K562 (cell line): ENCODE data around the gene IPP. TPM values are rescaled to one million over a fixed set of nuclear protein-coding genes. Genes with fewer than 3 reads are reported as not detected.
"Not testable (repeated sequence)": the region's sequence is repeated elsewhere in the genome, so short reads cannot be mapped to it uniquely, and the experiment has no call there.

Experiments
- ATAC-seq: fragments of 200-7000 bp; cut with Tn5 transposase; 3 replicates; pipeline ENCODE4 v1.9.1; 2020; ENCODE audit warnings: moderate library complexity
- BruUV-seq: library from RNA; stranded (reverse); fragments of 400-500 nt; replicated peaks from 2 replicates; lab custom pipeline; 2021; lab: Mats Ljungman, UMichigan
- CTCF ChIA-PET: fragments of 300-600 bp; formaldehyde crosslinking; extraction: SDS; loops from one replicate; lab custom pipeline; 2021; ENCODE audit warnings: low intra/inter-chr PET ratio; lab: Yijun Ruan, JAX
- POLR2A ChIA-PET: fragments of 300-600, 350-650 bp; sonication (Branson Sonifier 250); formaldehyde crosslinking; extraction: SDS; loops from one replicate; lab custom pipeline; 2021; ENCODE audit warnings: antibody characterized with exemption, inconsistent platforms; lab: Yijun Ruan, JAX
- DNase-seq, 4 experiments: peaks; one replicate each; pipeline versions ENCODE4 v3.0.0 to v3.0.0-alpha.2; 2011 to 2018; ENCODE audit warnings: low spot score in 3 of 4, mixed read lengths in 3 of 4; ENCODE audit errors: extremely low read depth in 1 of 4
- FAIRE-seq: peaks from 2 replicates; lab custom pipeline; 2011; peaks lifted over from hg19 to GRCh38; lab: Jason Lieb, UNC
- H2AFZ ChIP-seq: 2 replicates; pipeline ENCODE4 v1.6.0; 2011; ENCODE audit warnings: low read depth, low read length, control low read depth, inconsistent platforms
- H3K27ac ChIP-seq: fragments of 200-600 bp; 3 replicates; pipeline ENCODE4 v1.8.0; 2011; ENCODE audit warnings: low read depth, mild to moderate bottlenecking, control low read depth, inconsistent platforms, low read length, moderate library complexity, mixed read lengths; ENCODE audit errors: extremely low read depth
- H3K27me3 ChIP-seq, 2 experiments: fragments of 300-600 bp in 1 of 2; 2 replicates in 1 of 2; 3 replicates in 1 of 2; pipeline versions ENCODE4 v1.6.0 to v1.8.0; 2011; ENCODE audit warnings: inconsistent platforms in 2 of 2, low read length in 2 of 2, mild to moderate bottlenecking in 1 of 2, mixed read lengths in 1 of 2, moderate library complexity in 1 of 2; ENCODE audit not compliant: control insufficient read depth in 2 of 2, insufficient read depth in 2 of 2
- H3K36me3 ChIP-seq: fragments of 300-600 bp; 3 replicates; pipeline ENCODE4 v1.8.0; 2011; ENCODE audit warnings: mild to moderate bottlenecking, low read length, inconsistent platforms; ENCODE audit not compliant: control insufficient read depth, insufficient read depth
- H3K4me1 ChIP-seq, 2 experiments: fragments of 200-600 bp in 1 of 2; replicated peaks in 1 of 2; 2 replicates in 1 of 2; 3 replicates in 1 of 2; pipeline versions ENCODE4 v1.5.1 to v1.8.0; 2011; ENCODE audit warnings: inconsistent platforms in 2 of 2, low read length in 2 of 2, mild to moderate bottlenecking in 1 of 2, mixed read lengths in 1 of 2, moderate library complexity in 1 of 2; ENCODE audit not compliant: control insufficient read depth in 2 of 2, insufficient read depth in 2 of 2
- H3K4me2 ChIP-seq: 2 replicates; pipeline ENCODE4 v1.6.1; 2011; ENCODE audit warnings: low read length, control low read depth, inconsistent platforms, mixed read lengths; ENCODE audit not compliant: insufficient read depth
- H3K4me3 ChIP-seq: fragments of 200-600 bp; sonication (generic), shearing (Covaris generic); 2 replicates; pipeline ENCODE4 v1.5.1; 2016; ENCODE audit warnings: control low read depth, inconsistent platforms
- H3K79me2 ChIP-seq: fragments of 200-600 bp; 3 replicates; pipeline ENCODE4 v1.8.0; 2011; ENCODE audit warnings: low read length, inconsistent platforms; ENCODE audit not compliant: control insufficient read depth, insufficient read depth
- H3K9ac ChIP-seq, 2 experiments: 2 replicates each; pipeline versions ENCODE4 v1.6.0 to v1.6.1; 2011; ENCODE audit warnings: low read depth in 2 of 2, low read length in 2 of 2, control low read depth in 1 of 2, inconsistent platforms in 1 of 2, mild to moderate bottlenecking in 1 of 2, mixed read lengths in 1 of 2; ENCODE audit not compliant: insufficient read depth in 1 of 2
- H3K9me1 ChIP-seq: one replicate; pipeline ENCODE4 v1.6.0; 2011; ENCODE audit warnings: inconsistent platforms, mild to moderate bottlenecking, low read length, moderate library complexity; ENCODE audit not compliant: control insufficient read depth, insufficient read depth
- H3K9me3 ChIP-seq: replicated peaks from 2 replicates; pipeline ENCODE4 v1.5.1; 2011; ENCODE audit warnings: low read depth, low read length, inconsistent platforms; ENCODE audit not compliant: control insufficient read depth, insufficient read depth
- H4K20me1 ChIP-seq: replicated peaks from 2 replicates; pipeline ENCODE4 v1.6.1; 2011; ENCODE audit warnings: low read length, inconsistent platforms, mixed read lengths; ENCODE audit not compliant: control insufficient read depth, insufficient read depth
- AFF1 ChIP-seq, 2 experiments: fragments of 450-650 bp; IDR thresholded peaks; 2 replicates each; pipeline ENCODE4 v1.6.1; 2018; ENCODE audit warnings: mild to moderate bottlenecking in 2 of 2, low read depth in 1 of 2; ENCODE audit not compliant: partially characterized antibody in 2 of 2
- ARID1B ChIP-seq: fragments of 450-650 bp; IDR thresholded peaks from 2 replicates; pipeline ENCODE4 v1.6.1; 2016; ENCODE audit warnings: antibody characterized with exemption, mild to moderate bottlenecking, inconsistent platforms
- CBFA2T2 ChIP-seq: fragments of 450-650 bp; conservative IDR thresholded peaks from 2 replicates; pipeline ENCODE4 v1.6.1; 2017; ENCODE audit warnings: mild to moderate bottlenecking
- CBFA2T3 ChIP-seq: fragments of 450-650 bp; IDR thresholded peaks from 2 replicates; pipeline ENCODE4 v1.6.1; 2017
- DPF2 ChIP-seq: fragments of 450-650 bp; IDR thresholded peaks from 2 replicates; pipeline ENCODE4 v1.6.1; 2016
- KDM1A ChIP-seq, 2 experiments: fragments of 450-650 bp; IDR thresholded peaks; 2 replicates each; pipeline ENCODE4 v1.6.1; 2016; ENCODE audit warnings: mild to moderate bottlenecking in 2 of 2
- MNT ChIP-seq, 2 experiments: fragments of 450-650 bp; conservative IDR thresholded peaks; 2 replicates each; pipeline ENCODE4 v1.6.1; 2017; ENCODE audit warnings: mild to moderate bottlenecking in 2 of 2, moderate library complexity in 2 of 2
- NR2C1 ChIP-seq, 2 experiments: fragments of 450-650 bp; IDR thresholded peaks; 2 replicates each; pipeline ENCODE4 v1.6.1; 2017; ENCODE audit warnings: mild to moderate bottlenecking in 2 of 2, antibody characterized with exemption in 1 of 2, inconsistent platforms in 1 of 2, missing compliant biosample characterization in 1 of 2, missing genetic modification characterization in 1 of 2
- PRDM10 ChIP-seq: fragments of 450-650 bp; IDR thresholded peaks from 2 replicates; pipeline ENCODE4 v1.6.1; 2018; ENCODE audit not compliant: partially characterized antibody
- SMARCA4 ChIP-seq: fragments of 450-650 bp; IDR thresholded peaks from 2 replicates; pipeline ENCODE4 v1.6.1; 2016
- SOX6 ChIP-seq: fragments of 450-650 bp; IDR thresholded peaks from 2 replicates; pipeline ENCODE4 v1.6.1; 2014; ENCODE audit warnings: mild to moderate bottlenecking
- TAL1 ChIP-seq: fragments of 450-650 bp; IDR thresholded peaks from 2 replicates; pipeline ENCODE4 v1.6.1; 2016; ENCODE audit warnings: mild to moderate bottlenecking
- TCF3 ChIP-seq: sonication (generic); formaldehyde crosslinking; IDR thresholded peaks from 2 replicates; pipeline ENCODE4 v1.4.0; 2020; ENCODE audit warnings: mild to moderate bottlenecking, missing genetic modification reagents
- THRAP3 ChIP-seq: fragments of 450-650 bp; IDR thresholded peaks from 2 replicates; pipeline ENCODE4 v1.6.1; 2016; ENCODE audit warnings: mild to moderate bottlenecking, inconsistent platforms, borderline replicate concordance
- WGBS: fragments of 100-300 bp; shearing (Covaris generic); methylation state at CpG from one replicate; pipeline ENCODE4 v1.1.6; 2016; ENCODE audit warnings: low coverage, mixed read lengths; ENCODE audit not compliant: insufficient coverage; ENCODE audit errors: missing lambda C conversion rate; 5-methylcytosine and 5-hydroxymethylcytosine counted together
- in situ Hi-C: fragments of 300-500 bp; cut with MboI; formaldehyde crosslinking; loops from 4 replicates; pipeline ENCODE4 v1.15.0; 2018; ENCODE audit warnings: inconsistent platforms, mixed read lengths
- intact Hi-C: fragments of 100-400 bp; cut with micrococcal nuclease; formaldehyde crosslinking; loops from 2 replicates; pipeline ENCODE4 v1.14.2; 2022
- polyA plus RNA-seq, 8 experiments: library from polyadenylated mRNA; depleted of rRNA in 4 of 8; stranded (reverse) in 5 of 8; unstranded in 3 of 8; fragments of >200 nt; fragmentation: Nextera tagmentation in 2 of 8; fragmentation: Illumina TruSeq in 1 of 8; extraction: Ambion mirVana in 2 of 8; extraction: Trizol in 1 of 8; gene quantifications; 2 replicates each; pipeline versions ENCODE4 v1.2.1 to v1.2.3, GENCODE V29; 2011 to 2014; ENCODE audit warnings: inconsistent platforms in 1 of 8, missing spikeins in 1 of 8
- total RNA-seq, 7 experiments: library from RNA; depleted of rRNA in 6 of 7; stranded (reverse); fragments of >200 nt in 6 of 7; fragmentation: Illumina TruSeq in 2 of 7; extraction: Trizol in 2 of 7; gene quantifications; 2 replicates each; pipeline versions ENCODE4 v1.2.1 to v1.2.3, GENCODE V29; 2011 to 2021; ENCODE audit warnings: low replicate concordance in 1 of 7

The IPP gene
- total and polyA plus RNA-seq, 9 of the 15 experiments (the other 6 are each of a cell fraction or from before 2014, with no cell fraction given), result 6.9 to 15.1 (median 9.7) TPM

GRCh38 chr1:45739641-45740156 lies 10.8 kb downstream of the IPP start:
- H3K9me3 ChIP-seq; ATAC-seq; in situ Hi-C loops; H3K36me3 ChIP-seq; DNase-seq; intact Hi-C loops; H3K9ac ChIP-seq; POLR2A ChIA-PET; H4K20me1 ChIP-seq; CTCF ChIA-PET; H3K4me3 ChIP-seq; H3K4me2 ChIP-seq; FAIRE-seq; H3K4me1 ChIP-seq; H3K9me1 ChIP-seq; H3K79me2 ChIP-seq; H2AFZ ChIP-seq; BruUV-seq; H3K27me3 ChIP-seq; TF ChIP-seq NR2C1 (tag; IDR thresholded peaks at IDR 0.05): not testable (repeated sequence)
- 32% methylated on average over 4 of the region's 5 CpGs for WGBS
- peak overlapping the region; percentile 35; the same call in 1 of the 3 replicates for H3K27ac ChIP-seq
- TF ChIP-seq TCF3 (peak; percentile 47; the same call in 1 of the 2 replicates), THRAP3 (0 out of 2 replicates have a peak, but pooled peaks have one; percentile 28), KDM1A (IDR thresholded peaks at IDR 0.05) (peak in 1 of 2 experiments; percentile 11; a peak in 1 of 4 replicates), CBFA2T2 (peak; percentile 36), NR2C1 (IDR thresholded peaks at IDR 0.05) (0 out of 2 replicates have a peak, but pooled peaks have one; percentile 40), PRDM10 (peak; percentile 32), ARID1B (peak; percentile 53; the same call in 1 of the 2 replicates), CBFA2T3 (peak; percentile 72), SOX6 (peak; percentile 70; the same call in 1 of the 2 replicates), DPF2 (0 out of 2 replicates have a peak, but pooled peaks have one; percentile 54), TAL1 (peak; percentile 38; the same call in 1 of the 2 replicates), SMARCA4 (peak; percentile 55), MNT (conservative IDR thresholded peaks at IDR 0.05) (0 out of 4 replicates have a peak, but pooled peaks of 1 of the 2 experiments have one; percentile 27), AFF1 (IDR thresholded peaks at IDR 0.05; ENCODE audit: low read depth in 1 of 2, partially characterized antibody in 2 of 2) (peak in 1 of 2 experiments; percentile 32)
